NB4 (cell line): ENCODE measurements around the gene ZCCHC24.

Experiments used
- CTCF ChIP-seq: IDR thresholded peaks from one replicate; pipeline ENCODE4 v1.5.1; 2012; ENCODE audit warnings: low read depth, low read length
- POLR2A ChIP-seq: IDR thresholded peaks from 2 replicates; pipeline ENCODE4 v1.6.1; 2011; ENCODE audit warnings: mild to moderate bottlenecking; ENCODE audit not compliant: insufficient read length; ENCODE audit errors: extremely low read depth

DNA sequence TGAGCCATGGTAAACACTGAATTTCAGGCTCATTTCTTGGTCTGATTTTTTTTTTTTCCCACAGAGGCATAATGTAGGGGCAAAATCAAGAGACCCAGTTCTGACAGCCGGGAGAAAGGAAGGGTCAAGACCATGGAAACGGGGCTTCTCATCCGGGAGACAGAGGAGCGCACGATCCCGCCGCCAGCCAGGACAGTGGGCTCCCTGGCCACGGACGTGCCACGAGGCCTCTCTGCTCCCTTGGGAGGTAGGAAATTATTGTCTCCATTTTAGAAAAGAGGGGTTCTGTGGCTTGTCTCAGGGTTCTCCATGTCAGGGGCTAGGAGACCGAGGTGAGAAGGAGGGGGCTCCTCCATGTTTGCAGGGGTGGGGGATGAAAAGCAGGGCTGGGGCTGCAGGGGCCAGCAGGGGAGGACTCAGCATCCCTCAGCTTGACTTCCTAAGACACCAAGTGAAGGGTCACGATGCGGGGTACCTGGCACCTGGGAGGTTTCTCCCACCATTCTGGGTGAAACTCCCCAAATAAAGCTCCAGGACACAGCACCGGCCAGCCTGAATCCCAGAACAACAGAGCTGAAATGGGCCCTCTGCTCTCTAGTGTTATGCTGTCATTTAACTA is 60.5 kb downstream of the ZCCHC24 start:
- TF ChIP-seq POLR2A, result no peak
- TF ChIP-seq CTCF, result no peak
